NCI-H2107 treated with DMSO at 0.1 percent for 48 hours (cell line): Measurements from ENCODE around the gene CCR9.

ENCODE experiments used
- DNase-seq: peaks from one replicate; lab custom pipeline; 2025; ENCODE audit not compliant: unreplicated experiment; lab: John Stamatoyannopoulos, UW

Gene CCR9

GRCh38 chr3:45907769-45908705 lies 21.7 kb downstream of the CCR9 start:
- DNase-seq = no peak

DNA sequence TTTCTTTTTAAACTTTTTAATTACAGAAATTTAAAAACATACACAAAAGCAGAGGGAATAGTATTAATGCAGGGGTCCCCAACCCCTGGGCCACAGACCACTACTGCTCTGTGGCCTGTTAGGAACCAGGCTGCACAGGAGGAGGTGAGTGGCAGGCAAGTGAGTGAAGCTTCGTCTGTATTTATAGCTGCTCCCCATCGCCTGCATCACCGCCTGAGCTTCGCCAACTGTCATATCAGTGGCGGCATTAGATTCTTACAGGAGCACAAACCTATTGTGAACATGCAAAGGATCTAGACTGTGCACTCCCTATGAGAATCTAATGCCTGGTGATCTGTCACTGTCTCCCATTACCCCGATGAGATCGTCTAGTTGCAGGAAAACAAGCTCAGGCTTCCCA lies 22.4 kb downstream of the CCR9 start:
- no peak for DNase-seq

DNA sequence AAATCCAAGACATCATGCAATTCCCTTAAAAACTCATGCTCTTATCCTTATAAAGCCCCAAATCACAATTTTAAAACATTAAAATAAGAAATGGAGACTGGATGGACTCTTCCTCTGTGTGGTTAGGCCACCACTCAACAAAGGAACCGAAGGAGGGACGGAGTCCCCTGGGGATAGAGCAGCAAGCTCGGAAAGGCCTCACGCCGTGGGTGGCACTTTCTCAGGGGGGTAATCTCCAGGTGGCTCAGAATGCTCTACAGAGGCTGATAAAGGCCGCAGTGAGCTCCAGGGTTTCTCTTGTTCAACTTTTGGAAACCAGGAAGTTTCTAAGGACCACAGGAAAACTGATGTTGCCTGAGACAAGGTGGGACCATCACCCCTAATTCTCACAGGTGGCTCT lies 23.2 kb downstream of the CCR9 start:
- DNase-seq = no peak

GRCh38 chr3:45910892-45911291 lies 24.5 kb downstream of the CCR9 start:
- DNase-seq = no peak

- DNase-seq = no peak
These were observed 25.3 kb downstream of the CCR9 start for GRCh38 chr3:45911511-45912226.

GRCh38 chr3:45912435-45912834 lies 26.1 kb downstream of the CCR9 start:
- DNase-seq = no peak

GRCh38 chr3:45914362-45915058 lies 28.2 kb downstream of the CCR9 start:
- no peak for DNase-seq

DNA sequence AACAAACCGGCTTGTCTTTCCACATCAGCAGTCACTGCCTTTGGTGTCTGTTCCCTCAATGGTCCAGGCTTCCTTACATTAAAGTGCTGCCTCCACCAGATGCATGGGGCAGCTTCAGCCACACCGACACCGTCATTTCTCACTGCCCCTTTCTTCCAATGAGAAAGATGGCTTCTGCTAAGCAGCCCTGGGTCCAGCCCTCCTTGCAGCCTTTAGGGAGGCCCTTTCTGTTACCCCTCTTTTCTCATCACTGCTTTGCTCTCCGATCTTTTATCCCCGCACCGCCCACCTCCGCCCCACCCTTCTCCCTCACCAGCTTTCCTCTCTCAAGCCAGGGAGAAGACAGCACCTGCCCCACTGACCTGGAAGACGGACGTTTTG lies 28.7 kb downstream of the CCR9 start:
- DNase-seq = no peak

- DNase-seq = no peak
These were observed 29.3 kb downstream of the CCR9 start for GRCh38 chr3:45915518-45916231.

DNA sequence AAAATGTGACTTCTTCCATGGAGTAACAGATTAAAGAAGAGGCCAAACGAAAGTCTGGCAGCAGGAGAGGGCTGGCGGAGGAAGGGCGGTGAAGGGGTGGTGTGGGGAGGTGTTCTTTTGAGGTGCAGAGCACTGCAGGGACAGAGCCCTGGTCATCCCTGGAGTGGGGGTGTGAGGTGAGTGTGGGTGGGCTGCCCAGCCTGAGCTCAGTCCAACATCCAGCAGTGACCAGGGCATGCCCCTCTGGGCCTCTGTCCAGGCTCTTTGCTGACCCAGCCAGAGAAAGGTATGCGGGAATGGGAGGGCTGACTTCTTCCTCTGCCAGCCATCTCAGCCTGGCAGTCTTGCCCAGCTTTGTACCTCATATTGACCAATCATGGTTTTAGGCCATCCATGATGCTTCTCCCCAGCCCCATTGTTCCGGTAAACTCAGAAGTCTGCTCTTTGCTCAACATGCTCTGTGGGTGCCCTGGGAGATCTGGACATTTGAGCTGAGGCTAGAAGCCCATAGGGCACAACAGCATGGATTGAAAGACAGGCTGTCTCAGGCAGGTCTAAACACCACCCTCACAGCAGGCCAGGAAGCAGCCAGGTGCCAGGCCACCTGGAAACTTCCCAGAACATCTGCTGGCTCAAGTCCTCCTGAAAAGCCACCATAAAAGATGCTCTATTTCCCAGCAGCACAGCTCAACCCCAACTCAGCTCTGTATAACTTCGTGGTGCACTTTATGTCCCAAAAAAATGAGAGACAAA lies 31.0 kb downstream of the CCR9 start:
- DNase-seq = peak; percentile 33

DNA sequence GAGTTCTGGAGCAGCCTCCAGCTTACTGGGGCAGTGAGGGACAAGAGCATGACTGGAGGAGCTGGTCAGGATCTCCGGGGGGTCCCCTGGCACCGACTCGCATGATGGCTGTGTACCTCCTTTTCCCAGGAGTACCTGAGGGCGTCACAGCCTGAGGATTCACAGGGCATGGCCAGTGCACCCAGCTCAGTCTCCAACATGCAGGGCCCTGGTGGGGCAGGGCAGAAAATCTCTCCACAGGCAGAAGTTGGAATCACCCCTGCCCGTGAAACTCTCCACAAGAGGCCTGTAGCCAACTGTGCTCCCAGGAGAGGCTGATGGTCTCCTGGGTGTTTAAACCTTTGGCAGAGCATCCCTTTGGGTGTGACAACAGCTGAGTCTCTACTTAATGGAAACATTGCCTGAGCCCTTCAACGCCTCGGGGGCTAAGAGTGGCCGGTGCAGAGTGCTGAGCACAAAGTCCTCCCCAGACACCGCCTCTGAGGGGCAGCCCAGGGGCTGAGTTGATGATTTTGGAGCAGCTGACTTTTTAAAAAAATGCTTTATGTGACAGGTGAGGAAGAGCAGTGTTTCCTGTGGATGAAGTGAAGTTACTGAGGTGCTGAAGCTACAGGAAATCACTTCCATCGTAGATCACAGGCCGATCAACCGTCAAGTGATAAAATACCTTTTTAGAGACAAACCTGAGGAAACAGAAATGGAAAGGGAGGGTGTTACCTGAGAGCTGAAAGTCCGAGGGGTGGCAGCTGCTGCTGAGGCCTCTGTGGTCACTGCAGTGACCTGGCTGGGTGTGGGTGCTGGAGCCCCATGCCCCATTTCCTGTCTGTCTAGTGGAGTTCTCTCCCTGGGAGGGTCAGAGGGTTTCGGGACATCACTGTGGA lies 35.1 kb downstream of the CCR9 start:
- DNase-seq = no peak

DNA sequence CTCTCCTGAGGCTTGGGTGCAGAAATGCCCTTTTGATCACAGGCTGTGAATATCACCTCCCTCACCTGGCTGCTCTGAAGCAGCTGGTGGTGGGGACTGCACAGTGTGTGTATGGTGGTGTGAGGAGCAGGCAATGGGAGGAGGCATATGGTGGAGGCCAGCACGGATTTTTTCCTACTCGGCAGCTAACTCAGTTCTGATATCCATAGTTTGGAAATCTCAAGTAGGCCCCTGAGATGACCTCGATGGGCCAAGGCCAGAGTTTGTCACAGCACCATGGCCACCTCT lies 35.6 kb downstream of the CCR9 start:
- no peak for DNase-seq

GRCh38 chr3:45922950-45923590 lies 36.7 kb downstream of the CCR9 start:
- DNase-seq = no peak

- no peak for DNase-seq
These were observed 37.4 kb downstream of the CCR9 start for GRCh38 chr3:45923755-45924154.

DNA sequence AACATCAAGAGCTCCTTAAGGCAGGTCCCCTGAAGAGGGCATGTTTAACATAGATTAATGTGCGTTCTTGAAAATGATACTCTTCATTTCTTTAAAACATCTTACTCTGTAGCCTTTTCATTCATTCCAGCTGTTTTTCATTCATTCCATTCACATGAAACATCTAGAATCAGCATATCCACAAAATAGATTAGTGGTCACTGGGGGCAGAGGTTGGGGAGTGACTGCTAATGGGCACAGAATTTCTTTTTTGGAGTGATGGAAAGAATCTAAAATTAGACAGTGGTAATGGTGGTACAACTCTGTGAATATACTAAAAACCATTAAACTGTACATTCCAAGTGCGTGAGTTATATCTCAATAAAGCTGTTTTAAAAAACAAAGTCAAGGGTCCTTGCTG lies 41.5 kb downstream of the CCR9 start:
- DNase-seq = no peak

DNA sequence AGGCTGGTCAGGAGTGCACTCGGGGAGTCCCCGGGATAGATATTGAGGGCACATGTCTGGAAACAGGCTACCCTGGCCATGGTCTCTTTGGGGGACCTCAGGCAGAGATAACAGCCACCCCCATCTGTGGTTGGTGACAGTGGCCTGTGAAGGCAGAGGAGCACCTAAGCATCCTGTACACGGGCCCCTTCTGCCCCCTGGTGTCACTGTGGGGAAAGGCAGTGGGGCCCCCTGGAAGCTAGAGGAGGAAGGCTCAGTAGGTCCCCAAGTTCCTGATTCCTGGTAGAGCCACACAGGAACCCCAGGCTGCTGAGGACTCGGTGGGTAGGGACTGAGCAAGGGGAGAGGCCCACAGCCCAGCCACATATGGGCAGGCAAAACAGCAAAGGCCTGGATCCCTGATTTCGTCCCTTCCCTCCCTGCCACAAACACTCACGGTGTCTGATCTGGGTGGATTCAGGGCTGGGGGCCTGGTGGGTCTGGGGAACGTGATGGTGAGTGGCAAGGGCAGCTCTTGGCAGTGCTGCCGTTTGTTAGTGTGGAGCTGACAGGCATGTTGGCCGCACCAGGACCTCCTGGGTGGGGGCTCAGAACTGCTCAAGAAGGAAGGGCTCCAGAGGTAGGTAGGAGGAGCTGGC lies 42.8 kb downstream of the CCR9 start:
- no peak for DNase-seq

GRCh38 chr3:45931496-45931895 lies 45.2 kb downstream of the CCR9 start:
- no peak for DNase-seq

DNA sequence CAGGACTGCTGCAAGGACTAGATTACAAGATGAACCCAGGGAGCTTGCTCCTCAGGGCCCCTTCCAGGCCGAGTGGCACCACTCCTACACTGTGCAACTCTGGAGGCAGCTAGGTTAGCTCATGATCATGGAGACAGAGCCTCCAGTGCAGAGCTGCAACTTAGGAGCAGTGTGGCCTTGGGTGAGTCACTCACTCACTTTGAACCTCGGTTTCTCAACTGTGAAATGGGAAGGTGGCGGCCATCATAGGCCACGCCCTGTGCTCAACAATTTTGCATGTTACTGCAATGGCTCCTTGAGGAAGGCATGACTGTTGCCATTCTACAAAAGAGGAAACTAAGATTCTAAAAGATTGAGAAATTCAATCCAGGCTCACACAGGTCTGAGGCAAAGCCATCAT lies 45.8 kb downstream of the CCR9 start:
- DNase-seq = no peak

GRCh38 chr3:45933591-45933990 lies 47.2 kb downstream of the CCR9 start:
- no peak for DNase-seq
